Suprapubic skin (tissue), 4 donors: ENCODE results near the gene GNAT1. TPM values are rescaled to one million over a fixed set of nuclear protein-coding genes. Genes with fewer than 3 reads are reported as not detected.
A peak's percentile ranks its signal among the peaks of the same experiment; 100 is the strongest.

Experiments
- DNase-seq, 2 donors: peaks; one replicate each; pipeline ENCODE4 v3.0.0-alpha.2; 2019; ENCODE audit warnings: low spot score in 2 of 2
- H3K27ac ChIP-seq: fragments of 200-600 bp; sonication (generic); one replicate; pipeline ENCODE4 v1.5.1; 2019
- H3K27me3 ChIP-seq: fragments of 200-600 bp; sonication (generic); one replicate; pipeline ENCODE4 v1.5.1; 2019
- H3K36me3 ChIP-seq: fragments of 200-600 bp; sonication (generic); one replicate; pipeline ENCODE4 v1.5.1; 2019
- H3K4me1 ChIP-seq: fragments of 200-600 bp; sonication (generic); one replicate; pipeline ENCODE4 v1.5.1; 2019
- H3K4me3 ChIP-seq: fragments of 200-600 bp; sonication (generic); one replicate; pipeline ENCODE4 v1.5.1; 2019; ENCODE audit warnings: mild to moderate bottlenecking
- H3K9me3 ChIP-seq: fragments of 200-600 bp; sonication (generic); one replicate; pipeline ENCODE4 v1.5.1; 2019
- CTCF ChIP-seq, 2 donors: fragments of 200-600 bp in 1 of 2; fragments of 450-650 bp in 1 of 2; sonication (generic) in 1 of 2; IDR thresholded peaks; one replicate each; pipeline ENCODE4 v1.5.1; 2016 to 2019; ENCODE audit warnings: antibody characterized with exemption in 2 of 2, mild to moderate bottlenecking in 1 of 2, moderate library complexity in 1 of 2
- EP300 ChIP-seq: sonication (generic); formaldehyde crosslinking; IDR thresholded peaks from one replicate; pipeline ENCODE4 v1.6.1; 2017; ENCODE audit warnings: antibody characterized with exemption
- POLR2A ChIP-seq, 2 donors: fragments of 450-650 bp; IDR thresholded peaks; one replicate each; pipeline ENCODE4 v1.6.1; 2017; ENCODE audit warnings: antibody characterized with exemption in 2 of 2, mild to moderate bottlenecking in 2 of 2, moderate library complexity in 2 of 2
- POLR2AphosphoS5 ChIP-seq, 3 donors: sonication (generic); formaldehyde crosslinking; IDR thresholded peaks; one replicate each; pipeline ENCODE4 v1.6.1; 2017; ENCODE audit warnings: antibody characterized with exemption in 3 of 3
- WGBS: methylation state at CpG from one replicate; pipeline ENCODE4 v1.1.5; 2018; 5-methylcytosine and 5-hydroxymethylcytosine counted together
- total RNA-seq, 4 donors: library from RNA; depleted of rRNA; stranded (reverse); fragments of >200 nt; gene quantifications; one replicate each; pipeline ENCODE4 v1.1.0, GENCODE V29; 2016

GNAT1 gene
- total RNA-seq, 4 donors from 2014 or later = 0.64 TPM; not detected in 3

GRCh38 chr3:50245251-50245745, 53.9 kb downstream of the GNAT1 start:
- peaks cover 99% of the 10 kb centered on the region for H3K4me1 ChIP-seq
- DNase-seq = no peak
- 73% methylated on average over 4 of the region's 16 CpGs for WGBS

GRCh38 chr3:50245831-50246516, 54.6 kb downstream of the GNAT1 start:
- DNase-seq = peak; percentile 96 to 97
- Histone ChIP-seq H3K4me3 (peak overlapping the region; percentile 40), H3K4me1 (peaks cover 99% of the 10 kb centered on the region), H3K27me3 (no peaks in the 10 kb centered on the region), H3K27ac (peak overlapping the region; percentile 76), H3K9me3 (no peaks in the 10 kb centered on the region), H3K36me3 (peaks cover 3% of the 10 kb centered on the region)
- TF ChIP-seq CTCF (IDR thresholded peaks at IDR 0.05) (peak; percentile 94 to 98), POLR2AphosphoS5 (IDR thresholded peaks at IDR 0.05) (peak in 2 of 3 donors; percentile 32 to 74), EP300 (no peak), POLR2A (IDR thresholded peaks at IDR 0.05) (no peak)
- WGBS = 0% methylated on average over 7 of the region's 25 CpGs

More at GRCh38 chr3:50245251-50245745, 53.9 kb downstream of the GNAT1 start:
- Histone ChIP-seq H3K36me3 (peaks cover 3% of the 10 kb centered on the region), H3K9me3 (no peaks in the 10 kb centered on the region), H3K4me3 (peak overlapping the region; percentile 40), H3K27ac (peak overlapping the region; percentile 76), H3K27me3 (no peaks in the 10 kb centered on the region)
- TF ChIP-seq POLR2A (IDR thresholded peaks at IDR 0.05) (no peak), CTCF (IDR thresholded peaks at IDR 0.05) (no peak), EP300 (no peak), POLR2AphosphoS5 (IDR thresholded peaks at IDR 0.05) (no peak)

- TF ChIP-seq POLR2AphosphoS5 (IDR thresholded peaks at IDR 0.05) (no peak), POLR2A (IDR thresholded peaks at IDR 0.05) (no peak), CTCF (IDR thresholded peaks at IDR 0.05) (no peak), EP300 (no peak)
- no peaks in the 10 kb centered on the region for H3K27me3 ChIP-seq
- no CpG with 5 or more reads among the region's 10 CpGs for WGBS
- H3K4me3 ChIP-seq = peak overlapping the region; percentile 40
- DNase-seq = no peak
- peaks cover 99% of the 10 kb centered on the region for H3K4me1 ChIP-seq
- H3K36me3 ChIP-seq = peaks cover 3% of the 10 kb centered on the region
- peak overlapping the region; percentile 76 for H3K27ac ChIP-seq
- no peaks in the 10 kb centered on the region for H3K9me3 ChIP-seq
These were observed 55.1 kb downstream of the GNAT1 start for GRCh38 chr3:50246517-50246954.

Other genes starting within 250 kb of the GNAT1 start
- gene RBM5, start 102.7 kb upstream of the GNAT1 start, total RNA-seq = 100 to 1,000 TPM; 129 to 681 (median 208) TPM
- 100 to 1,000 TPM; 123 to 188 (median 130) TPM for gene SEMA3F, start 36.3 kb upstream of the GNAT1 start, total RNA-seq
- gene SLC38A3, start 13.7 kb downstream of the GNAT1 start, total RNA-seq = 1 to 10 TPM in 2 of 4 donors, under 1 TPM in 2; 0.25 to 2.2 (median 1.00) TPM
- 10 to 100 TPM; 70.9 to 91.3 (median 76.7) TPM for gene GNAI2, start 44.6 kb downstream of the GNAT1 start, total RNA-seq
- gene SEMA3B, start 77.5 kb downstream of the GNAT1 start, total RNA-seq = 1 to 10 TPM; 2.9 to 5.2 (median 4.1) TPM
- under 1 TPM in 1 of 4 donors, not detected in 3; 0.30 TPM for gene LSMEM2, start 87.5 kb downstream of the GNAT1 start, total RNA-seq
- 10 to 100 TPM; 56.3 to 84.9 (median 75.2) TPM for gene IFRD2, start 100.8 kb downstream of the GNAT1 start, total RNA-seq
- gene HYAL3, start 107.8 kb downstream of the GNAT1 start, total RNA-seq = 1 to 10 TPM; 2.5 to 7.8 (median 6.1) TPM
- gene NAA80, start 107.8 kb downstream of the GNAT1 start, total RNA-seq = 10 to 100 TPM; 19.5 to 23.4 (median 20.3) TPM
- 10 to 100 TPM; 19.5 to 31.0 (median 27.4) TPM for gene HYAL1, start 112.0 kb downstream of the GNAT1 start, total RNA-seq
- 10 to 100 TPM; 47.7 to 87.0 (median 80.3) TPM for gene HYAL2, start 131.1 kb downstream of the GNAT1 start, total RNA-seq
- 10 to 100 TPM; 12.8 to 21.7 (median 17.4) TPM for gene TUSC2, start 136.6 kb downstream of the GNAT1 start, total RNA-seq
- 10 to 100 TPM; 33.9 to 63.3 (median 39.7) TPM for gene RASSF1, start 149.2 kb downstream of the GNAT1 start, total RNA-seq
- gene ZMYND10, start 154.1 kb downstream of the GNAT1 start, total RNA-seq = 1 to 10 TPM in 3 of 4 donors, not detected in 1; 1.6 to 4.7 (median 1.9) TPM
- 10 to 100 TPM; 16.5 to 35.6 (median 26.0) TPM for gene NPRL2, start 159.2 kb downstream of the GNAT1 start, total RNA-seq
- gene CYB561D2, start 159.3 kb downstream of the GNAT1 start, total RNA-seq = 10 to 100 TPM; 12.8 to 29.8 (median 17.9) TPM
- gene TMEM115, start 167.9 kb downstream of the GNAT1 start, total RNA-seq = 10 to 100 TPM; 60.7 to 85.3 (median 70.2) TPM